PC-3 (cell line): ENCODE results near the gene C9orf85. TPM values are rescaled to one million over a fixed set of nuclear protein-coding genes. Genes with fewer than 3 reads are reported as not detected.

Experiments used
- ATAC-seq: fragments of 200-7000 bp; cut with Tn5 transposase; 2 replicates; pipeline ENCODE4 v1.9.1; 2020; ENCODE audit warnings: mild to moderate bottlenecking, moderate library complexity
- BruUV-seq: library from RNA; stranded (reverse); fragments of 400-500 nt; replicated peaks from 2 replicates; lab custom pipeline; 2021; lab: Mats Ljungman, UMichigan
- CTCF ChIA-PET: fragments of 300-600 bp; sonication (Branson Sonifier 250); formaldehyde crosslinking; loops from one replicate; lab custom pipeline; 2022; ENCODE audit warnings: antibody characterized with exemption; lab: Charles Lee
- POLR2A ChIA-PET: fragments of 300-600 bp; sonication (Branson Sonifier 250); formaldehyde crosslinking; loops from one replicate; lab custom pipeline; 2022; ENCODE audit warnings: antibody characterized with exemption; ENCODE audit not compliant: unreplicated experiment; lab: Charles Lee
- DNase-seq: peaks from one replicate; pipeline ENCODE4 v3.0.0-alpha.2; 2015
- H2AFZ ChIP-seq: fragments of 300-600 bp; sonication (generic); 2 replicates; pipeline ENCODE4 v1.6.0; 2016; ENCODE audit warnings: antibody characterized with exemption, low read length
- H3F3A ChIP-seq: fragments of 300-600 bp; sonication (generic); one replicate; pipeline ENCODE4 v1.6.0; 2017; ENCODE audit warnings: antibody characterized with exemption, low read length, control low read depth, mild to moderate bottlenecking; ENCODE audit not compliant: unreplicated experiment
- H3K27ac ChIP-seq: fragments of 300-600 bp; sonication (generic); 2 replicates; pipeline ENCODE4 v1.5.1; 2016; ENCODE audit warnings: mild to moderate bottlenecking, low read length
- H3K27me3 ChIP-seq: fragments of 300-600 bp; sonication (generic); 2 replicates; pipeline ENCODE4 v1.6.1; 2016; ENCODE audit warnings: low read length, mixed read lengths
- H3K36me3 ChIP-seq: fragments of 300-600 bp; sonication (generic); 2 replicates; pipeline ENCODE4 v1.6.1; 2016; ENCODE audit warnings: low read depth, mixed run types, low read length, mixed read lengths
- H3K4me1 ChIP-seq: fragments of 300-600 bp; sonication (generic); 2 replicates; pipeline ENCODE4 v1.5.1; 2016; ENCODE audit warnings: low read length; ENCODE audit not compliant: insufficient read depth
- H3K4me2 ChIP-seq: fragments of 300-600 bp; sonication (generic); 2 replicates; pipeline ENCODE4 v1.6.0; 2016; ENCODE audit warnings: low read length
- H3K4me3 ChIP-seq: fragments of 300-600 bp; sonication (generic); 2 replicates; pipeline ENCODE4 v1.5.1; 2016; ENCODE audit warnings: mild to moderate bottlenecking, low read length, mixed read lengths
- H3K79me2 ChIP-seq: fragments of 300-600 bp; sonication (generic); 2 replicates; pipeline ENCODE4 v1.6.1; 2017; ENCODE audit warnings: low read length, mixed read lengths
- H3K9ac ChIP-seq: fragments of 300-600 bp; sonication (generic); 2 replicates; pipeline ENCODE4 v1.6.0; 2016; ENCODE audit warnings: mild to moderate bottlenecking, low read length
- H3K9me2 ChIP-seq: fragments of 300-600 bp; sonication (generic); replicated peaks from 2 replicates; pipeline ENCODE4 v1.6.1; 2016; ENCODE audit warnings: mixed run types, low read length, mixed read lengths
- H3K9me3 ChIP-seq: fragments of 300-600 bp; sonication (generic); 2 replicates; pipeline ENCODE4 v1.6.1; 2016; ENCODE audit warnings: low read length, mixed read lengths
- H4K20me1 ChIP-seq: fragments of 300-600 bp; sonication (generic); 2 replicates; pipeline ENCODE4 v1.6.1; 2016; ENCODE audit warnings: low read length, mixed read lengths
- EZH2 ChIP-seq: fragments of 300-600 bp; sonication (generic); IDR thresholded peaks from one replicate; pipeline ENCODE4 v1.6.1; 2017; ENCODE audit warnings: antibody characterized with exemption, mild to moderate bottlenecking, low read length; ENCODE audit not compliant: unreplicated experiment
- EZH2phosphoT487 ChIP-seq: fragments of 300-600 bp; sonication (generic); IDR thresholded peaks from 2 replicates; pipeline ENCODE4 v1.6.1; 2018; ENCODE audit warnings: mild to moderate bottlenecking, antibody characterized with exemption, low read length, borderline replicate concordance
- intact Hi-C: fragments of 100-400 bp; cut with micrococcal nuclease; formaldehyde crosslinking; loops from 2 replicates; pipeline ENCODE4 v1.9.0; 2023
- total RNA-seq: library from RNA; depleted of rRNA; stranded (reverse); fragments of >200 nt; gene quantifications from 2 replicates; pipeline ENCODE4 v1.2.3, GENCODE V29; 2014
- TF ChIP-seq, protein P1 (sequence below): fragments of 300-600 bp; sonication (generic); conservative IDR thresholded peaks from 2 replicates; pipeline ENCODE4 v1.5.1; 2017; ENCODE audit warnings: antibody characterized with exemption, low read depth, mild to moderate bottlenecking, low read length

The C9orf85 gene
- total RNA-seq, 1 experiment from 2014 or later: 7.9 TPM

DNA sequence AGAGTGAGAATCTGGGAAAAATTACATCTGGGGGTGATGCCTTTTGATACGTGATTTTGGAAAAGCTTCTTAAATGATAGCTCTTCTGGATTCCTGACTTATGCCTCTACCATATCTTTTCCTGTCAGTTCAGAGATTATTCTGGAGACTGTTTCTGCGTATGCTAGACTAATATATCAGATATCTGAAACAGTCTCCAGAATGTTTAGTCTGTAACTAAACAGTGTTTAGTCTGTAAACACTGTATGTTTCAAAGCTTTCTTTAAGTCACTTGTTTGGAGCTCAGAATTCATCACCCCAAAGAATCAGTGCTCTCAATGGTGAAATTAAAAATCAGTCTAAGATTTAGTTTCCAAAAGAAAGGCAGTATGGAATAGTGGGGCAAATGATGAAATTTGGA is 19.7 kb downstream of the C9orf85 start:
- H3K27ac ChIP-seq: no peak overlapping the region
- ATAC-seq: no peak
- CTCF ChIA-PET: no interaction called here

GRCh38 chr9:71936066-71936465 is 24.6 kb downstream of the C9orf85 start:
- Histone ChIP-seq H3F3A (no peaks in the 10 kb centered on the region), H2AFZ (no peak overlapping the region), H3K27ac (no peak overlapping the region), H3K4me1 (peaks cover 7% of the 10 kb centered on the region), H3K9me2 (no peaks in the 10 kb centered on the region), H3K4me2 (no peak overlapping the region), H3K36me3 (no peaks in the 10 kb centered on the region; the same call in 1 of the 2 replicates), H3K9me3 (no peaks in the 10 kb centered on the region), H3K4me3 (no peak overlapping the region), H3K79me2 (peaks cover 24% of the 10 kb centered on the region), H4K20me1 (no peaks in the 10 kb centered on the region), H3K9ac (no peak overlapping the region), H3K27me3 (no peaks in the 10 kb centered on the region)
- DNase-seq (no peak), ATAC-seq (no peak)
- intact Hi-C loops: no loop called here
- TF ChIP-seq, protein P1, sequence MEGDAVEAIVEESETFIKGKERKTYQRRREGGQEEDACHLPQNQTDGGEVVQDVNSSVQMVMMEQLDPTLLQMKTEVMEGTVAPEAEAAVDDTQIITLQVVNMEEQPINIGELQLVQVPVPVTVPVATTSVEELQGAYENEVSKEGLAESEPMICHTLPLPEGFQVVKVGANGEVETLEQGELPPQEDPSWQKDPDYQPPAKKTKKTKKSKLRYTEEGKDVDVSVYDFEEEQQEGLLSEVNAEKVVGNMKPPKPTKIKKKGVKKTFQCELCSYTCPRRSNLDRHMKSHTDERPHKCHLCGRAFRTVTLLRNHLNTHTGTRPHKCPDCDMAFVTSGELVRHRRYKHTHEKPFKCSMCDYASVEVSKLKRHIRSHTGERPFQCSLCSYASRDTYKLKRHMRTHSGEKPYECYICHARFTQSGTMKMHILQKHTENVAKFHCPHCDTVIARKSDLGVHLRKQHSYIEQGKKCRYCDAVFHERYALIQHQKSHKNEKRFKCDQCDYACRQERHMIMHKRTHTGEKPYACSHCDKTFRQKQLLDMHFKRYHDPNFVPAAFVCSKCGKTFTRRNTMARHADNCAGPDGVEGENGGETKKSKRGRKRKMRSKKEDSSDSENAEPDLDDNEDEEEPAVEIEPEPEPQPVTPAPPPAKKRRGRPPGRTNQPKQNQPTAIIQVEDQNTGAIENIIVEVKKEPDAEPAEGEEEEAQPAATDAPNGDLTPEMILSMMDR: no peak
- TF ChIP-seq EZH2: no peak
- TF ChIP-seq EZH2phosphoT487: no peak
- ChIA-PET CTCF (interaction anchor here (0.7 kb wide), 1 partner anchor 30 kb away, joined by 3 read pairs; no protein-coding TSS in a partner anchor), POLR2A (no interaction called here)
- BruUV-seq: no TSS peak

More for the DNA sequence above, 19.7 kb downstream of the C9orf85 start:
- Histone ChIP-seq H3F3A (peaks cover 3% of the 10 kb centered on the region), H3K79me2 (peaks cover 27% of the 10 kb centered on the region), H2AFZ (no peak overlapping the region), H3K27me3 (no peaks in the 10 kb centered on the region), H3K36me3 (no peaks in the 10 kb centered on the region; the same call in 1 of the 2 replicates), H3K9ac (no peak overlapping the region), H3K4me2 (no peak overlapping the region), H3K4me1 (peaks cover 31% of the 10 kb centered on the region), H3K9me3 (no peaks in the 10 kb centered on the region), H3K4me3 (no peak overlapping the region), H3K9me2 (no peaks in the 10 kb centered on the region), H4K20me1 (no peaks in the 10 kb centered on the region)
- no peak for DNase-seq
- POLR2A ChIA-PET: no interaction called here
- intact Hi-C loops: no loop called here
- TF ChIP-seq EZH2phosphoT487: no peak
- TF ChIP-seq, protein P1: no peak
- TF ChIP-seq EZH2: no peak
- BruUV-seq: no TSS peak

DNA sequence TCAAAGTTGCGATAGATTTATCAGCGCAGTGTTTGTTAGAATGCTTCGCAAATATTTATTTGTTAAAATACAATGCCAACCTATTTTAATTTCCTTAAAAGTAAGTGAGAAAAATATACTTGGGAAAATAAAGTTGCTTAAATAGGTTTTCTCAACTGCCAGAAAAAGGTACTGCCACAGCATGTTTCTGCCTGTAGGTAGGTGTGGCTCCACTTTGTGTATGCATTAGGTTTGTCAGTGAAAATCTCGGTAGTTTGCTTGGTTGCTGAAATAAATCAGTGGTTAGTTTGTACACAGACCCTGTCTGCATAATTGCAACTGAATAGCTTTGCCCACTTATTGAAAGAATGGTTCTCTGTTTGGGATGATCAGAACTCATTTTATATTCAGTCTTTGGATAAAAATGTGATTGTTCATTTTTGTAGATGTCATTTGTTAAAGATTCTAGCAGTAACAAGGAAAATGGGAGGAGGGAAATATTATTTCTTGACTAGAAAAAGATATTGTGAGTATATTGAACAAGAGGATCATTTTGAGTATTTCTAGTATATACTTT is 25.7 kb downstream of the C9orf85 start:
- H3K4me1 ChIP-seq: peaks cover 14% of the 10 kb centered on the region
- ChIA-PET CTCF (no interaction called here), POLR2A (no interaction called here)
- no peak overlapping the region for H3K4me3 ChIP-seq
- BruUV-seq: no TSS peak
- H3K4me2 ChIP-seq: no peak overlapping the region
- DNase-seq (no peak), ATAC-seq (no peak)
- no peak for TF ChIP-seq EZH2
- TF ChIP-seq, protein P1: no peak
- no peak for TF ChIP-seq EZH2phosphoT487
- no peaks in the 10 kb centered on the region for H3K9me2 ChIP-seq
- no peaks in the 10 kb centered on the region for H3K9me3 ChIP-seq
- H3K79me2 ChIP-seq: peaks cover 17% of the 10 kb centered on the region
- no peak overlapping the region for H2AFZ ChIP-seq
- intact Hi-C loops: no loop called here
- H3F3A ChIP-seq: no peaks in the 10 kb centered on the region
- H4K20me1 ChIP-seq: no peaks in the 10 kb centered on the region
- no peaks in the 10 kb centered on the region for H3K27me3 ChIP-seq
- no peaks in the 10 kb centered on the region; the same call in 1 of the 2 replicates for H3K36me3 ChIP-seq
- H3K27ac ChIP-seq: no peak overlapping the region
- H3K9ac ChIP-seq: no peak overlapping the region
